Progenitor cell of endocrine pancreas (in vitro differentiated cells): ENCODE results near the gene SRPK2. TPM values are rescaled to one million over a fixed set of nuclear protein-coding genes. Genes with fewer than 3 reads are reported as not detected.
A peak's percentile ranks its signal among the peaks of the same experiment; 100 is the strongest.
"Not testable (repeated sequence)": the region's sequence is repeated elsewhere in the genome, so short reads cannot be mapped to it uniquely, and the experiment has no call there.

Experiments
- DNase-seq: peaks from one replicate; pipeline ENCODE4 v3.0.0; 2021; ENCODE audit warnings: low spot score; ENCODE audit not compliant: unreplicated experiment
- H3K27ac Mint-ChIP-seq: 2 replicates; pipeline ENCODE4 v1.8.0; 2021; ENCODE audit warnings: mild to moderate bottlenecking, moderate library complexity, mixed read lengths
- H3K27me3 Mint-ChIP-seq: 2 replicates; pipeline ENCODE4 v1.8.0; 2021; ENCODE audit warnings: mixed read lengths
- H3K36me3 Mint-ChIP-seq: 2 replicates; pipeline ENCODE4 v1.8.0; 2022; ENCODE audit warnings: mixed read lengths; ENCODE audit not compliant: insufficient read depth
- H3K4me1 Mint-ChIP-seq: 2 replicates; pipeline ENCODE4 v1.8.0; 2021; ENCODE audit warnings: low read depth, mixed read lengths
- H3K4me3 Mint-ChIP-seq: 2 replicates; pipeline ENCODE4 v1.8.0; 2021; ENCODE audit warnings: low read depth, mild to moderate bottlenecking, moderate library complexity, mixed read lengths
- H3K9me3 Mint-ChIP-seq: 2 replicates; pipeline ENCODE4 v1.8.0; 2021; ENCODE audit warnings: low read depth, mixed read lengths
- CTCF ChIP-seq: fragments of 200-600 bp; sonication (generic); IDR thresholded peaks from one replicate; pipeline ENCODE4 v1.5.0; 2021; ENCODE audit warnings: antibody characterized with exemption, mild to moderate bottlenecking; ENCODE audit not compliant: unreplicated experiment
- total RNA-seq: library from RNA; stranded (reverse); gene quantifications from 2 replicates; pipeline ENCODE4 v1.2.1, GENCODE V29; 2021

Gene SRPK2
- total RNA-seq, 1 donor from 2014 or later: 78.8 TPM

GRCh38 chr7:105339404-105340323 is 49.1 kb downstream of the SRPK2 start:
- peak overlapping the region; percentile 62 for H3K27ac Mint-ChIP-seq
- H3K4me3 Mint-ChIP-seq: no peak overlapping the region
- H3K4me1 Mint-ChIP-seq: peaks cover 12% of the 10 kb centered on the region
- H3K36me3 Mint-ChIP-seq: no peaks in the 10 kb centered on the region
- no peak for TF ChIP-seq CTCF
- no peak for DNase-seq
- H3K27me3 Mint-ChIP-seq: no peaks in the 10 kb centered on the region
- no peaks in the 10 kb centered on the region for H3K9me3 Mint-ChIP-seq

- no peak for TF ChIP-seq CTCF
- Mint-ChIP-seq H3K9me3 (no peaks in the 10 kb centered on the region), H3K27me3 (no peaks in the 10 kb centered on the region), H3K4me1 (peaks cover 6% of the 10 kb centered on the region), H3K27ac (no peak overlapping the region), H3K4me3 (no peak overlapping the region), H3K36me3 (no peaks in the 10 kb centered on the region)
- DNase-seq: no peak
These were observed 51.2 kb downstream of the SRPK2 start for GRCh38 chr7:105337529-105337928.

- Mint-ChIP-seq H3K9me3 (no peaks in the 10 kb centered on the region), H3K36me3 (no peaks in the 10 kb centered on the region), H3K27ac (no peak overlapping the region), H3K4me1 (peaks cover 6% of the 10 kb centered on the region), H3K4me3 (no peak overlapping the region), H3K27me3 (no peaks in the 10 kb centered on the region)
- DNase-seq: no peak
- peak; percentile 41 for TF ChIP-seq CTCF
These were observed 52.7 kb downstream of the SRPK2 start for GRCh38 chr7:105336009-105336408.

GRCh38 chr7:105332661-105333060 is 56.1 kb downstream of the SRPK2 start:
- DNase-seq, H3K4me3 Mint-ChIP-seq, H3K36me3 Mint-ChIP-seq, H3K9me3 Mint-ChIP-seq, H3K4me1 Mint-ChIP-seq, H3K27me3 Mint-ChIP-seq, H3K27ac Mint-ChIP-seq: not testable (repeated sequence)

GRCh38 chr7:105330526-105330925 is 58.2 kb downstream of the SRPK2 start:
- TF ChIP-seq CTCF: no peak
- H3K27ac Mint-ChIP-seq: no peak overlapping the region

GRCh38 chr7:105327201-105327600 is 61.5 kb downstream of the SRPK2 start:
- H3K4me3 Mint-ChIP-seq: no peak overlapping the region
- no peak for DNase-seq
- H3K4me1 Mint-ChIP-seq: peaks cover 8% of the 10 kb centered on the region
- TF ChIP-seq CTCF: no peak
- H3K27me3 Mint-ChIP-seq: no peaks in the 10 kb centered on the region
- peak overlapping the region; percentile 13 for H3K27ac Mint-ChIP-seq
- peaks cover 5% of the 10 kb centered on the region for H3K36me3 Mint-ChIP-seq
- H3K9me3 Mint-ChIP-seq: no peaks in the 10 kb centered on the region

More at GRCh38 chr7:105330526-105330925, 58.2 kb downstream of the SRPK2 start:
- no peaks in the 10 kb centered on the region for H3K27me3 Mint-ChIP-seq
- H3K4me3 Mint-ChIP-seq: no peak overlapping the region
- H3K9me3 Mint-ChIP-seq: no peaks in the 10 kb centered on the region
- DNase-seq: no peak
- peaks cover 8% of the 10 kb centered on the region for H3K4me1 Mint-ChIP-seq
- H3K36me3 Mint-ChIP-seq: no peaks in the 10 kb centered on the region
